NOMO-1 treated with DMSO at 0.1 percent for 48 hours (cell line): Measurements from ENCODE around the gene HDAC9.

ENCODE experiments used
- DNase-seq: peaks from one replicate; lab custom pipeline; 2025; ENCODE audit not compliant: unreplicated experiment; lab: John Stamatoyannopoulos, UW

HDAC9 gene

DNA sequence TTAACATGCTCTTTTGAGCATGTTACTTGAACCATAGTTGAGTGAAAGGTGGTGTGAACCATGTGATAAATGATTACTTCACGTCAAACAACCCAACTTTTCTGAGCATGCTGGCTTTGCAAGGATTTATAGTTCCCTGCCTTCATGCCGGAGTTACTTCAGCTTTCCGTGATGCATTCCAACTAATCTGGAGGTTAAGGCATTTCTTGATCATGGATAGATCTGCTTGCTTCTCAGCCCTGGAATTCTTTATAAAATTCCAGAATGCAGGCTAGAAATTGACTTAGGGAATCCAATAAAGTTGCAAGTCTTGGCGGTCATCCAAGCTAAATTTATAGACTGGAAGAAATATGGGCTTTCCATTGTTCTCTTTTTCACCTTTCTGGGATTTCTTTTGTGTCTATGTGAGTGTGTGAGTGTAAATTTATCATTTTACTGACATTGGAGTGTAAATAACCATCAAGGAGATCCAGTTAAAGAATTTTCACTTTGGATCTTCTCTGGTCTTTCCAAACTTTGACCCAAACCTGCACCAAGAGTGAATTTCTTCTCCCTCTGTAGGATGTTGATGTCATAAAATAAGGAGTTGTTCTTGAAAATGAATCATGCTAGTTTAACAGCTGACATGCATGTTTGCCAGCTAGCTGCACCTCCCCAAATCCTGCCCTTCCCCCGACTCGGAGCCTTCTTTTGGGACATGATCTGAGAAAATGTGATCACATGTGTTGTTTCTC, 332.9 kb downstream of the HDAC9 start:
- no peak for DNase-seq

GRCh38 chr7:18828994-18829857, 333.7 kb downstream of the HDAC9 start:
- DNase-seq: peak; percentile 80

- peak; percentile 85 for DNase-seq
Measured at GRCh38 chr7:18829858-18830285, 334.3 kb downstream of the HDAC9 start.

- DNase-seq: no peak
Measured at GRCh38 chr7:18831419-18831818, 335.9 kb downstream of the HDAC9 start.

- no peak for DNase-seq
Measured at GRCh38 chr7:18831943-18832342, 336.4 kb downstream of the HDAC9 start.

DNA sequence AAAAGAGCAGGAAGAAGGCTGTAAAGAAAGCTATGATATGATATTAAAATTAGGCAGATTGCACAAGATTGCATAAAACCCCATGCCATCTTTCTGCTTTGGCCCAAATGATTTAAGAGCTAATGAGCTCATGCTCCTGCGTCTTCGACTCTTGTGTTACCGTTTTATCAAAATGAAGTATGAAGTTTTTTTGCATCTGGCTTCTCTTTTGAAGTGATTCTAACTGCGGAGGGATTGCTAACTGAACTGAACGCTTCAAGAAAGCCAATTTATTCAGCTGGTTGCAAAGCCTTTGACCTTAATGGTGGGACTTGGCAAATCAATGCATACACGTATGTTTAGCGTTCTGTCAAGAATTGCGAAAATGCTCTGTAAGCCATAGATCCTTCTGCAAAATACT, 339.0 kb downstream of the HDAC9 start:
- peak; percentile 59 for DNase-seq

- DNase-seq: peak; percentile 85
Measured at GRCh38 chr7:18835001-18835690, 339.6 kb downstream of the HDAC9 start.

DNA sequence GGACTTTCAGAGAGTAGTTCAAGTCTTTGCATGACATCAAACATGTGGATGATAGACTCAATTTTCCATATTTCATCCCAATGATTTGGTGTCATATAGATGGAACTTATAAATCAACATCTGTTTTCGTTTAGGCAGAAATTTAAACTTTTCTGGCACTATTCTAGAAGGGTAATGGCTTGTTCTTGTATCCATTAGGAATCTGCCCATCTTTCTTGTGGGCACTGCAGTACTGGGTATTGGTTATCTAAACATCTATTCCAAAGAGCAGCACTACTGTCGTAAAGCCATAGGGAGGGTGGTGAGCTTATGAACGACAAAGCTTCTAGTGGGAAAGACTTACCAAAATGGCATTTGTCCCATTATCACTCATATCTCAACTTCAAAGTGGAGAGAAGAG, 348.4 kb downstream of the HDAC9 start:
- no peak for DNase-seq

DNA sequence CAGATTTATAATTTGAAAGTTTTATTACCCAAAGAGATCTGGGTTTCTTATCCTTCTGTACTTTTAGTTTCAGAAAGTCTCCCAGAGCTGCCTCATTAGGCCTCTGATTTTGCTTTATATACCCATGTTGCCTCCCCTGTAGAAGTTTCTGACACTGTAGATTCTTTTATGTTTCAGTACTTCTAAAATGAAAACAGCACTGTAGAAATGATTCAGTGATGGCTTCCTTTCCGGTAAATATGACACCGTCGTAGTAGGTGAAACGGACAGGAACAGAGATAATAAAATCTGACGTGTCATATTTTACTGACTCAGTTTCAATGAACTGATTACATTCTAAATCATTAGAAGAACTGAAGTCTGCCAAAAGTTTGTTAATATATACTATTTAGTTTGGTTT, 349.2 kb downstream of the HDAC9 start:
- DNase-seq: no peak

GRCh38 chr7:18845700-18846099, 350.2 kb downstream of the HDAC9 start:
- DNase-seq: no peak

- no peak for DNase-seq
Measured at GRCh38 chr7:18846765-18847215, 351.2 kb downstream of the HDAC9 start.

DNA sequence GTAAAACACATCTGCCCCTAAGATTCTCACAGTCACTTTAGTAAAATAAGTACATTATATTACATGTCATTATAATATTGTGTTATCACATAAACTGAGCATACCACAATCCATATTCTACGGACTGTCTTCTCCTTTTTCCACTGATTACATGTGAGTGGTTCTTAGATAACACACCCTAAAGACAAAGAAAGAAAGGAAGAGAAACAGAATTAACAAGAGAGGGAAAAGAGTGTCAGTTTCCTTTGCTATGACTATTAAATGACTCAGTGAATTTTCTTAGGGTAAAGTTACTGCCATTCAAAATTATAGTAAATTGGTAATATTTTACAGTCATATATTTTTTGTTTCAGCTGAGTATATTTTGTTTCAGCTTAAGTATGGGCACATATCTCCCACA, 353.6 kb downstream of the HDAC9 start:
- no peak for DNase-seq

- no peak for DNase-seq
Measured at GRCh38 chr7:18855796-18856195, 360.2 kb downstream of the HDAC9 start.

- DNase-seq: no peak
Measured at GRCh38 chr7:18858232-18858631, 362.7 kb downstream of the HDAC9 start.

- no peak for DNase-seq
Measured at GRCh38 chr7:18859318-18859717, 363.8 kb downstream of the HDAC9 start.

- DNase-seq: no peak
Measured at GRCh38 chr7:18860221-18860620, 364.7 kb downstream of the HDAC9 start.

DNA sequence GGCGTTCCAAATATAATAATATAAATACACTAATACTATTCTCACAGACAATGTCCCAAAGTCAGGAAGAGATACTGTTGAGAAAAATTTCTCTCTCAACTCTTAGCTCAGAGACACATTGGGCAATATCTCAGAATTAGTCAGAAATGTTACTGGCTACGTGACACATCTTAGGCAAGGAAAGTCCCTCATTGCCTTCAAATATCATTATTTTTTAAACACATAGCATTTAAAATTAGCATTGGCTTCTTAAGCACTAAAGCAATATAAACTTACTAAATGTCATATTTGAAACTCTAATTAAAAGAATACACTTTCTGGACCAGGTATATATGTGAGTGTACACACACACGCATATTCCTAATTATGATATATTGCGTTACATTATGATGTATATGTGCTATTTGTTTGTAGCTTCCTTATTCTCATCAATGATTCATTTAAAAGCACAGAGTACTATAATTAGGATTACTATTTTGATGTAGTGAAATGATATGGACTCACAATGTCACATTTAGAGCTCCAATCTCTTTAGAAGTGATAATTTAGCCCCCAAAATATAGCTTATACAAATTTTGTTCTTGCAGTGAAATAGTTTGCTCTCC, 366.1 kb downstream of the HDAC9 start:
- DNase-seq: no peak

DNA sequence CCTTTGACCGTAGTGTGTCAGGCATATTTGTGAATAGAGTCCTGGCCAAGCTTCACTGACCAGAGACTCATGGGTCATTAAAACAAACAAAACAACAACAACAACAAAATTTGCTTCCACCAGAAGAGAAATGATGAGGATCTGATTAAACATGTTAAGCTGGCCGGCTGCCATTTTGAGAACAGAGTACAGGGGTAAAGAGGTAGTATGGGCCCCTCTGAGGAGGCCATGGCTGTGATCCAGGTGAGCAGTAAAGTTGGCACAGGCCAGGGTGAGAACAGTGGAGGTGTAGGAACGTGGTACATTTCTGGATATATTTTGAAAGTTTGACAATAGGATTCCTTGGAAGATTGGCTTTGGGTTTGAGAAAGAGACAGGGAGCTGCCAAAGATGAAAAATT, 369.4 kb downstream of the HDAC9 start:
- no peak for DNase-seq

DNA sequence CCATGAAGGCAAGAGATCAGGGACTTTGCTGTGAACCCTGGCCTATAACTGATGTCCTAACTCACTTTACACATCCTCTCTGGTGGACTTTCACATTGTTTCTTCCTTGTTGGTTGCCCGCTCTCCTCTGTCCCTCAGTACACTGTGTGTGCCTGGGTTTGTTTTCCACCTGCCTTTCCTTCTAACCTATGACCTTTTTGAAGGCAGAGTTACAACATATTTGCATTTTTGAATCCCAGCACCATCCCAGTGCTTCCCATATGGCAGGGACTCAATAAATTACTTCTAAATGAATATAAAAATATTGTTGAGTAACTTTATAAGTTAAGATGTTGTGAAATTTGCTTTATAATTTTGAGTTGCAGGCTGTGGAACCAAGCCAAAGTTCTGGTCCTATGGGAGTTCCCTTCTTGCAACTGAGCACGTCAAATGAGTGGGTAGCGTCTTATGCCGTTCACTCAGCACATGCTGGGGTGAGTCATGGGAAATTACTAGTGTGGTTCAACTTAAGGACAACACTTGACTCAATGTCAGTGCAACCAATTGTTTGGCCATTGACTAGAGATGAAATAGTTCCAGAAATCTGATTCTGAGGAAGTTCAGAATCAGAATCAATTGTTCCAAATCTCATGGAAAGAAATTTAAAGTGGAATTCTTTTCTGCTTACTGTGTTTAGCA, 370.9 kb downstream of the HDAC9 start:
- peak; percentile 54 for DNase-seq

DNA sequence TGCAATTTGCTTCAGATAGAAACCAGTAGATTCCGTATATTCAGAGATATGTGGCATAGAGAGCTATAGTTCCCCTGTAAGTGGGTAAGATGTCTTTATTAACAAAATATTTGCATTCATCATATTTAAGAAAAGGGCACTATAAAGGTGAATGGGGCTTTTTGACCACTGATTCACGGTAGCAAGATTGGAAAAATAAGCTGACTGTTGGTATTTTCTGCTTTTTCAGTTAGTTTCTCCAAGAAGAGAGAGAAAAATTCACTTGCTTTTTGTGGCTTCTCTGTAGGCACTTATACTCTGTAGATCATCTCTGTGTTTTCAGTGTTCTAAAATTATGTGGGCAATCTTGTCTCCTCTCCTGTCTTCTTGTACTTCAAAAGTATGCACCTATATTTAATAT, 376.8 kb downstream of the HDAC9 start:
- no peak for DNase-seq
